Muscle of arm (tissue), 12 donors: ENCODE measurements around the gene CDX1. TPM values are rescaled to one million over a fixed set of nuclear protein-coding genes. Genes with fewer than 3 reads are reported as not detected.

Experiments used
- DNase-seq: peaks from one replicate; pipeline ENCODE4 v3.0.0-alpha.2; 2013
- polyA plus RNA-seq, 12 donors: library from polyadenylated mRNA; unstranded; fragments of 120-200 nt; gene quantifications; one replicate each; pipeline ENCODE4 v1.2.1, GENCODE V29; 2013; ENCODE audit not compliant: insufficient read length in 12 of 12

Gene CDX1
- polyA plus RNA-seq, 12 donors, result 0.20 to 47.4 (median 0.69) TPM; not detected in 7

- DNase-seq, result no peak
Observed at GRCh38 chr5:150161242-150162141, 5.1 kb upstream of the CDX1 start.

- DNase-seq, result no peak
Observed at GRCh38 chr5:150162142-150162513, 4.5 kb upstream of the CDX1 start.

GRCh38 chr5:150163035-150163434 lies 3.5 kb upstream of the CDX1 start:
- DNase-seq, result no peak

- peak; percentile 81 for DNase-seq
Observed at GRCh38 chr5:150163547-150164059, 3.0 kb upstream of the CDX1 start.

- peak; percentile 80 for DNase-seq
Observed at GRCh38 chr5:150164211-150164980, 2.2 kb upstream of the CDX1 start.

GRCh38 chr5:150166037-150166649 lies 435 bp upstream of the CDX1 start:
- no peak for DNase-seq

GRCh38 chr5:150167512-150167850 lies 903 bp downstream of the CDX1 start:
- no peak for DNase-seq

GRCh38 chr5:150167908-150168307 lies 1.3 kb downstream of the CDX1 start:
- no peak for DNase-seq

GRCh38 chr5:150168864-150169263 lies 2.3 kb downstream of the CDX1 start:
- DNase-seq, result no peak

- no peak for DNase-seq
Observed at GRCh38 chr5:150172145-150172544, 5.6 kb downstream of the CDX1 start.

- no peak for DNase-seq
Observed at GRCh38 chr5:150172556-150172955, 6.0 kb downstream of the CDX1 start.

- no peak for DNase-seq
Observed at GRCh38 chr5:150173161-150173560, 6.6 kb downstream of the CDX1 start.

- no peak for DNase-seq
Observed at GRCh38 chr5:150174285-150174684, 7.7 kb downstream of the CDX1 start.

- no peak for DNase-seq
Observed at GRCh38 chr5:150175076-150175475, 8.5 kb downstream of the CDX1 start.

- no peak for DNase-seq
Observed at GRCh38 chr5:150175536-150175935, 9.0 kb downstream of the CDX1 start.

GRCh38 chr5:150176745-150177477 lies 10.3 kb downstream of the CDX1 start:
- no peak for DNase-seq

GRCh38 chr5:150177721-150178120 lies 11.1 kb downstream of the CDX1 start:
- no peak for DNase-seq

- DNase-seq, result no peak
Observed at GRCh38 chr5:150178262-150178661, 11.7 kb downstream of the CDX1 start.

- no peak for DNase-seq
Observed at GRCh38 chr5:150179019-150179620, 12.5 kb downstream of the CDX1 start.

- peak; percentile 89 for DNase-seq
Observed at GRCh38 chr5:150180241-150181026, 13.9 kb downstream of the CDX1 start.
